ENCODE data around the gene MRAS. TPM values are rescaled to one million over a fixed set of nuclear protein-coding genes. Genes with fewer than 3 reads are reported as not detected.

The MRAS gene
- total and polyA plus RNA-seq, 2 of the 13 experiments (the other 11 are each of a cell fraction or from before 2014, with no cell fraction given): 8.8 to 36.2 TPM

DNA sequence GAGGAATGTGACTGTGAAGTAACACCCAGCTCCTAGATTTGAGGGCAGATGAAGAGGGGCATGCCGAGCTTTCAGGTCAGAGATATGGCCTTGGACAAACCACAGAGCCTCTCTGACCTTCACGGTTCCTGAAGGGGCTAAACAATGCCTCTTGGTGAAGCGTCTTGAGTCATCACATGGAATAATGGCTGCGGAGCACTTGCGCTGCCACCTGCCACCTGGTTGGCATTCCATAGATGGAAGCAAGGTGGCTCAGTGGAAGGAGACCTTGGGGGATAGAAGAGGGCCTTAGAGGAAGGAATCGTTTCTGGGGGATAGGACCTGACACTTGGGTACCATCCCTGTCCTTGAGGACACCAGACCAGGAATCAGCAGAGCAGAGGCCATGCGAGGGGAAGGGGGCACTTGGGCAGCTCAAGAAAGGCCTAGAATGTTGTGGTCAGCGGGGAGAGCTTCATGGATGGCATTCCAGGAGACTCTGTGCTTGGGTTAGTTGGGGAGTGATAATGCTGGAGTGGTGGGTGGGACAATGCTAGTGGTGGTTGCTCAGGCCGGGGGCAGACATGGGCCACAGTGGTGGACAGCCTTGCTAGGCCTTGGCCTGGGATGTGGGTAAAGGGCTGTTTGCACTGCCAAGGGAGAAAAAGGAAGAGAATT, 12.6 kb downstream of the MRAS start:
- Histone ChIP-seq H3K27me3 (ENCODE audit: control insufficient read depth in 1 of 2, insufficient read depth in 2 of 2, low read length in 2 of 2) (no peaks in the 10 kb centered on the region), H3K36me3 (replicated peaks in 1 of 2; ENCODE audit: control insufficient read depth in 1 of 2, insufficient read depth in 2 of 2, low read length in 2 of 2) (no peaks in the 10 kb centered on the region), H3K9ac (ENCODE audit: insufficient read depth, low read depth, low read length) (no peak overlapping the region), H3K79me2 (ENCODE audit: insufficient read depth, low read length) (no peaks in the 10 kb centered on the region), H3K9me3 (ENCODE audit: low read length) (no peaks in the 10 kb centered on the region), H3K4me2 (ENCODE audit: low read depth, low read length) (no peak overlapping the region), H2AFZ (ENCODE audit: low read length) (no peak overlapping the region), H3K4me1 (ENCODE audit: insufficient read depth, low read length) (peaks cover 47% of the 10 kb centered on the region), H3K27ac (ENCODE audit: extremely low read length, insufficient read depth, low read length) (no peak overlapping the region), H4K20me1 (ENCODE audit: insufficient read depth, low read length) (no peaks in the 10 kb centered on the region), H3K4me3 (replicated peaks in 1 of 3; ENCODE audit: insufficient read depth in 1 of 3, low read depth in 2 of 3, low read length in 3 of 3) (no peak overlapping the region)
- DNase-seq (ENCODE audit: low spot score) (no peak), FAIRE-seq (no peak), ATAC-seq (no peak)
- BruUV-seq (replicated peaks): no TSS peak
- WGBS (ENCODE audit: low lambda C conversion rate): 98% methylated on average over 4 of the region's 9 CpGs
- ChIA-PET CTCF (ENCODE audit: low intra/inter-chr PET ratio, low total read pairs) (no interaction called here), POLR2A (interaction anchor here (1.2 kb wide), 1 partner anchor 13 kb away, joined by 3 read pairs; no protein-coding TSS in a partner anchor)
- in situ Hi-C loops (cut with HindIII; ENCODE audit: extremely low pct_ligation_motif_present, low pct_unique_long_range_greater_than_20kb): no loop called here
- intact Hi-C loops (cut with micrococcal nuclease; ENCODE audit: unreplicated experiment): loop anchor here (5.0 kb wide), 1 partner anchor 36 kb away; no protein-coding TSS in a partner anchor
- TF ChIP-seq ZNF33A (CRISPR knock-in tag; IDR thresholded peaks at IDR 0.05; ENCODE audit: borderline replicate concordance) (no peak), NCOA5 (CRISPR knock-in tag; IDR thresholded peaks at IDR 0.05) (no peak), GABPA (IDR thresholded peaks at IDR 0.05; ENCODE audit: low read depth, low read length) (no peak), GABPA (CRISPR knock-in tag; IDR thresholded peaks at IDR 0.05; ENCODE audit: low read depth) (no peak), ZSCAN21 (CRISPR knock-in tag; IDR thresholded peaks at IDR 0.05; ENCODE audit: borderline replicate concordance) (no peak), NR2F6 (IDR thresholded peaks at IDR 0.05) (no peak), NR2F6 (CRISPR knock-in tag; IDR thresholded peaks at IDR 0.05) (no peak), NAIF1 (CRISPR knock-in tag; IDR thresholded peaks at IDR 0.05; ENCODE audit: borderline replicate concordance) (no peak), ZNF614 (CRISPR knock-in tag; IDR thresholded peaks at IDR 0.05; ENCODE audit: borderline replicate concordance) (no peak), PHF5A (CRISPR knock-in tag; IDR thresholded peaks at IDR 0.05; ENCODE audit: low read depth, unreplicated experiment) (no peak), HES4 (CRISPR knock-in tag; IDR thresholded peaks at IDR 0.05; ENCODE audit: borderline replicate concordance) (no peak), SRSF9 (IDR thresholded peaks at IDR 0.05; ENCODE audit: borderline replicate concordance, insufficient read depth, low read depth, low read length, poor library complexity, severe bottlenecking) (no peak), NRL (CRISPR knock-in tag; IDR thresholded peaks at IDR 0.05; ENCODE audit: borderline replicate concordance) (no peak), FOSL1 (CRISPR knock-in tag; IDR thresholded peaks at IDR 0.05; ENCODE audit: borderline replicate concordance) (no peak)
- TF ChIP-seq, protein P1, sequence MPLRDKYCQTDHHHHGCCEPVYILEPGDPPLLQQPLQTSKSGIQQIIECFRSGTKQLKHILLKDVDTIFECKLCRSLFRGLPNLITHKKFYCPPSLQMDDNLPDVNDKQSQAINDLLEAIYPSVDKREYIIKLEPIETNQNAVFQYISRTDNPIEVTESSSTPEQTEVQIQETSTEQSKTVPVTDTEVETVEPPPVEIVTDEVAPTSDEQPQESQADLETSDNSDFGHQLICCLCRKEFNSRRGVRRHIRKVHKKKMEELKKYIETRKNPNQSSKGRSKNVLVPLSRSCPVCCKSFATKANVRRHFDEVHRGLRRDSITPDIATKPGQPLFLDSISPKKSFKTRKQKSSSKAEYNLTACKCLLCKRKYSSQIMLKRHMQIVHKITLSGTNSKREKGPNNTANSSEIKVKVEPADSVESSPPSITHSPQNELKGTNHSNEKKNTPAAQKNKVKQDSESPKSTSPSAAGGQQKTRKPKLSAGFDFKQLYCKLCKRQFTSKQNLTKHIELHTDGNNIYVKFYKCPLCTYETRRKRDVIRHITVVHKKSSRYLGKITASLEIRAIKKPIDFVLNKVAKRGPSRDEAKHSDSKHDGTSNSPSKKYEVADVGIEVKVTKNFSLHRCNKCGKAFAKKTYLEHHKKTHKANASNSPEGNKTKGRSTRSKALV (CRISPR knock-in tag; IDR thresholded peaks at IDR 0.05): no peak
- TF ChIP-seq, protein P2, sequence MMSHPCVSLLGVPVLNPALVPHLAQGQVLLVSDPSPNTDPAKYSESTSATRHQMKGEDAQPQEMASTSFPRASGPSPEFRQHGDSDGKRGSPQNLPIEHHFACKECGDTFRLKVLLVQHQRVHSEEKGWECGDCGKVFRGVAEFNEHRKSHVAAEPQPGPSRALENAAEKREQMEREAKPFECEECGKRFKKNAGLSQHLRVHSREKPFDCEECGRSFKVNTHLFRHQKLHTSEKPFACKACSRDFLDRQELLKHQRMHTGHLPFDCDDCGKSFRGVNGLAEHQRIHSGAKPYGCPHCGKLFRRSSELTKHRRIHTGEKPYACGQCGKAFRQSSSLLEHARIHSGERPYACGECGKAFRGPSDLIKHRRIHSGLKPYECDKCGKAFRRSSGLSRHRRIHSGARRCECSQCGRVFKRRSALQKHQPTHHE (CRISPR knock-in tag; IDR thresholded peaks at IDR 0.05; ENCODE audit: borderline replicate concordance): no peak
- TF ChIP-seq, protein P3, sequence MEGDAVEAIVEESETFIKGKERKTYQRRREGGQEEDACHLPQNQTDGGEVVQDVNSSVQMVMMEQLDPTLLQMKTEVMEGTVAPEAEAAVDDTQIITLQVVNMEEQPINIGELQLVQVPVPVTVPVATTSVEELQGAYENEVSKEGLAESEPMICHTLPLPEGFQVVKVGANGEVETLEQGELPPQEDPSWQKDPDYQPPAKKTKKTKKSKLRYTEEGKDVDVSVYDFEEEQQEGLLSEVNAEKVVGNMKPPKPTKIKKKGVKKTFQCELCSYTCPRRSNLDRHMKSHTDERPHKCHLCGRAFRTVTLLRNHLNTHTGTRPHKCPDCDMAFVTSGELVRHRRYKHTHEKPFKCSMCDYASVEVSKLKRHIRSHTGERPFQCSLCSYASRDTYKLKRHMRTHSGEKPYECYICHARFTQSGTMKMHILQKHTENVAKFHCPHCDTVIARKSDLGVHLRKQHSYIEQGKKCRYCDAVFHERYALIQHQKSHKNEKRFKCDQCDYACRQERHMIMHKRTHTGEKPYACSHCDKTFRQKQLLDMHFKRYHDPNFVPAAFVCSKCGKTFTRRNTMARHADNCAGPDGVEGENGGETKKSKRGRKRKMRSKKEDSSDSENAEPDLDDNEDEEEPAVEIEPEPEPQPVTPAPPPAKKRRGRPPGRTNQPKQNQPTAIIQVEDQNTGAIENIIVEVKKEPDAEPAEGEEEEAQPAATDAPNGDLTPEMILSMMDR (CRISPR knock-in tag; IDR thresholded peaks at IDR 0.05): no peak
- TF ChIP-seq, protein P4, sequence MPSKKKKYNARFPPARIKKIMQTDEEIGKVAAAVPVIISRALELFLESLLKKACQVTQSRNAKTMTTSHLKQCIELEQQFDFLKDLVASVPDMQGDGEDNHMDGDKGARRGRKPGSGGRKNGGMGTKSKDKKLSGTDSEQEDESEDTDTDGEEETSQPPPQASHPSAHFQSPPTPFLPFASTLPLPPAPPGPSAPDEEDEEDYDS (CRISPR knock-in tag; IDR thresholded peaks at IDR 0.05): no peak
